ENCODE measurements around the gene NAA50.

Gene NAA50

DNA sequence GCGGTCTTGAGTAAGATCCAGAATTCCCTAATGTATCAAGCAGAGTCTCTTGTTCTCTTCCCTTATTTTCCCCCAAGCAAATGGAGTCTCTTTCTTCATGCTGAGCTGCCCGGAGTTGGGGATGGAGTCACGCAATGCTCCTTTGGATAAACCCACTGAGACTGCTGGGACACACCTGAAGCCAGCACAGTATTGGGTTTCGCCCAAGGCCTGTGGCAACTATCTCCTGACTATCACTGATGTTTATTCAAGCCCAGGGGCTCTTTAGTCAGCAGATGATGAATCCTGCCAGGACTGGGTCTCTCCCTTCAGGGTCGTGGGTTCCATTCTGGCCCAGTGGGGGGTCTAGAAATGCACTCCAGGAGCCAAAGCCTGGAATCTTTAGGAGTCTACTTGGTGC, 60.9 kb downstream of the NAA50 start:
- DNase-seq, result no peak

DNA sequence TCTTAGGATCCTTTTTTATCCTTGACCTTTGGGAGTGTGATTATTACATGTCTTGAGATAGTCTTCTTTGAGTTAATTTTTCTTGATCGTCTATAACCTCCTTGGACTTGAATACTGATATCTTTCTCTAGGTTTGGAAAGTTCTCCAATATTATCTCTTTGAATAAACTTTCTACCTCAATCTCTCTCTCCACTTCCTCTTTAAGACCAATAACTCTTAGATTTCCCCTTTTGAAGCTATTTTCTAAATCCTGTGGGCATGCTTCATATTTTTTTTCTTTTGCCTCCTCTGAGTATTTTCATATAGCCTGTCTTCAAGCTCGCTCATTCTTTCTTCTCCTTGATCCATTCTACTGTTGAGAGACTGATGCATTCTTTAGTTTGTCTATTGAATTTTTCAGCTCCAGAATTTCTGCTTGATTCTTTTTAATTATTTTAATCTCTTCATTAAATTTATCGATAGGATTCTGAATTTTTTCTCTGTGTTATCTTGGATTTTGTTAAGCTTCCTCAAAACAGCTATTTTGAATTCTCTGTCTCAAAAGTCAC, 61.7 kb downstream of the NAA50 start:
- no peak for DNase-seq

DNA sequence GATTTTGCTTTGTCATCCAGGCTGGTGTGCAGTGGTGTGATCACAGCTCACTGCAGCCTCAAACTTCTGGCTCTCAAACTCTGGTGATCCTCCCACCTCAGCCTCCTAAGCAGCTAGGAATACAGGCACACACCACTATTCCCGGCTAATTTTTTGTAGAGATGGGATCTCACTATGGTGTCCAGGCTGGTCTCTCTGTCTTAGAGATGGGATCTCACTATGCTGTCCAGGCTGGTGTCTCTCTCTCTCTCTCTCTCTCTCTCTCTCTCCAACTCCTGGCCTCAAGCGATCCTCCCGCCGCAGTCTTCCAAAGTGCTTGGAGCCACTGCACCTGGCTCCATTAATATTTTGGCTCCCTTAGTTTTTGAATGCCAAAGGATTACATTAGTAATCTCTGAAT, 67.3 kb downstream of the NAA50 start:
- DNase-seq, result no peak

DNA sequence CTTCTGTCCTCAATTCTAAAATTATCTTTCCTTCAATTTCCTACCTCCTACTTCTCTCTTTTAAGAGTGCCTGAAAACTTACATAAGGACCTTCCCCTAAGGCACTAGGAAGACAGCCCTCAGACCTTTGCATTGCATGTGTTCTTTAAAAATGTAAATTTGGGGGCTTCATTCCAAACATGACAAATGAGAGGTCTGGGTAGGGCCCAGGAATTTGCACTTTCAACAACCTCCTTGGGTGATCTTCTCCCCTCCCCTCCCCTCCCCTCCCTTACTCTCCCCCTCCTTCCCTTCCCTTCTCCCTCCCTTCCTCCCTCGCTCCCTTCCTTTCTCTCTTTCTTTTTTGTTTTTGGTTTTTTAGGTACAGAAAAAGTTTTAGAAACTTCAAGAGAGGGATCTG, 68.3 kb downstream of the NAA50 start:
- DNase-seq, result no peak

DNA sequence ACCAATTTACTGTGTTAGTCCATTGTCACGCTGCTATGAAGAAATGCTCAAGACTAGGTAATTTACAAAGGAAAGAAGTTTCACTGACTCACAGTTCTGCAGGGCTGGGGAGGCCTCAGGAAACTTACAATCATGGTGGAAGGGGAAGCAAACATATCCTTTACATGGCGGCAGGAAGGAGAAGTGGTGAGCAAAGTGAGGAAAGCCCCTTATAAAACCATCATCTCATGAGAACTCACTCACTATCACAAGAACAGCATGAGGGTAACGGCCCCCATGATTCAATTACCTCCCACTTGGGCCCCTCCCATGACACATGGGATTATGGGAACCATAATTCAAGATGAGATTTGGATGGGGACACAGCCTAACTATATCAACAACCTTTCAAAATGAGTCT, 69.8 kb downstream of the NAA50 start:
- no peak for DNase-seq

DNA sequence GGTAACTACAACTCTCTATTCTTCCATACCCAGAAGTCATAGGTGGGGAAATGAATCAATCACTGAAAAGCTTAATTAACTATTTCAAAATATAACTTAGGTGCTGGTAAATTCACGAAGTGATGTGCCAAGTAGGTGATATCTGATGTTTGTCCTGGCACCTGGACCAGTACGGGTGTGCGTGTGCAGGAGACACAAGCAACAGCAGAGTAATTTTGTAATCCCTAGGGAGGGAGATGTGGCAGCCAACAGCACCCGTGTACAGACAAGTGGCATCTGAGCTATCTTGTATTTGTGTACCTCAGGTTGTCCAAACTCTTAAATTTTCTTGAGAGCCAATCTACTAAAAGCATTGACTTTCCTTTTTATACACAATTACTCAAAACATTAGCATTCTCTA, 72.5 kb downstream of the NAA50 start:
- DNase-seq, result no peak

DNA sequence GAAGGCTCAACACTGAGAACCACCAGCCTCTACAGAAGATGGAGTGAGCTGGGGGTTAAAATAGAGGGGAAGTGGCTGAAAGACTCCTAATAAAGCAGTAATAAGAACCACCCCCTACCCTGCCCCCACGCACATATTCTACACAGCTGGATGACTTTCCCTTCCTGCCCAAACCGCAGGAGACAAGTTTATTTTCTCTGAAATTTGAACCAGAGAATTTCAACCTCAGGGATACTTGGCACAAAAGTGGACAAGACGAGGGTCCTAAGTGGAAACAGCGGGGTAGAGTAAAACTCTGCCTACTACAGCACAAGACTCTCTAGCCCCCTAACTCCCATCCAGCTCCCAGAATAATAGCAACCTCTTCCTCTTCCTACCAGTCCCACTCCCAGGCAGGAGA, 78.0 kb downstream of the NAA50 start:
- no peak for DNase-seq

Measured in activated CD4-positive, CD25-positive, alpha-beta regulatory T cell treated with anti-CD3 and anti-CD28 coated beads, Interleukin-2, amount 50 U/mL, for 72 hours (primary cell).